Femur (tissue), 1 donor: ENCODE data around the gene FBF1.

Experiments used
- DNase-seq: peaks from one replicate; pipeline ENCODE4 v3.0.0-alpha.2; 2017

FBF1 gene

DNA sequence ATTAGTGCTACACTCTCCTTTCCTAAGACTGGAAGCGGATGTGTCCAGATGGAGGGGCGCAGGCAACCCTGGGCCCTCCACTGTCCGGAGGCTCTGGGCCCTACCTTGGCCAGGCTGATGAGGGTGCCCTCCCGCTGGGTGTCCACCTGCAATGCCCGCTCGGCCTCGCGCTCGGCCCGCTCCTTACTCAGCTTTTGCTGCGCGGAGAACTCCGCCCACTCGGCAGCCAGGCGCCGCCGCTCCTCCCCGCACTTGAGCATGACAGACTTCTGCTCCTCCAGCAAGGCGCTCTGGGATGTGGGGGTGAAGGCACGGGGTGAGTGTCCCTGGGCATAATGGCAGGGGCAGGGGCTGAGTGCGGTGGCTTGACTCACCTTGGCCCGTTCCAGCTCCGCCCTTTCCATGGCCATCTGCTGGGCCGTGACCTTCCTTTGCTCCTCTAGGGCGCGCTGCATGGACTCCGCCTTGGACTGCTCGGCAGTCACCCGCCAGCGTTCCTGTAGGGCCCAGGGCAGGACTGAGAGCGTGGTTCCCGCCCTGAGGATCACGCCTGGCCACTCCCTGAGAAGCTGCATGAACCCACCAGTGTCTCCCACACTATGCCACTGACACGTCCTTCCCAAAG, 26.1 kb downstream of the FBF1 start:
- DNase-seq: no peak

DNA sequence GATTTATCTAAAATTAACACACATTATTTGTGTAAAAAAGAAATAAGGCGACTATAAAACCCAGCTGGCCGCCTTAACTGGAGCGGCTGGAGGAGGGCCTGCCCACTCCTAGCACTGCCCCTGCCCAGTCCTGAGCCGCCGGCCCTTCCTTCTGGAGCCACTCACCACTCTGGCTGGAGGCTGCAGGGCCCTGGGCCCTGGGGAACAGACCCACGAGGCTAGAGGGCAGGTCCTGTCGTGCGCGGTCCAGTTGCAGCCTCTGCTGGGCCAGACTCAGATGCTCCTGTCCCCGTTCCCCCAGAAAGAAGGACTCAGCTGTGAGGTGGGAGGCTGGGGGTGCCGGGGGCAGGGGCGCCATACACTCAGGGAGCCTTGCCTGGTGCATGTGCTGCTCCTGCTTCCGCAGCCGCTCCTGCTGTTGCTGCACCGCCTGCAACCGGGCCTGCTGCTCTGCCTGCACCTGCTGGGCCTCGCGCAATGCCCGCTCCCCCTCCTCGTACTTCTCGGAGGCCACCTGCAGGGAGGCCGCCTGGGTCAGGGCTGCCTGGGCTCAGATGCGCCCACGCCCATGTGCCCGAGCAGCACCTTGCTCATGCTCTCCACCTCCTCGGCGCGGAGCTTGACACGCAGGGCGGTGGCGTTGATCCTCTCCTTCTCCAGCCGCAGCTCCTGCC, 27.2 kb downstream of the FBF1 start:
- no peak for DNase-seq

DNA sequence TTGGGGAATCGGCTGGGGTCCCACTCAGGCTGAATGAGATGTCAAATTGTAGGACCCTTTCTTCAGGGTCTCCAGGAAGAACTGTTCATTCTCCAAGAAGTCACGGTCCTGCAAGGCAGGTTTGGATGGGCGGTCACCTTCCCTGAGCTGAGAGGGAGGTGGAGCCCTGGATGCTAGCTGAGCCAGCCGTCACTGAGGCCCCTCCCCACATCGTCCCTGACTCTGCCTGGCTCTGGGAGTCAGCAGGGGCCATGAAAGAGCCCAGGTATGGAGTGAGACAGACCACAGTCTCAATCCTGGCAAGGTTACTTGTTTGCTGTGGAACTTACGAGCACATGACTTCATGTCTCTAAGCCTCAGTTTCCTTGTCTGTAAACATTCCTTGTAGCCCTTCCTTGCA, 30.1 kb downstream of the FBF1 start:
- DNase-seq: no peak

DNA sequence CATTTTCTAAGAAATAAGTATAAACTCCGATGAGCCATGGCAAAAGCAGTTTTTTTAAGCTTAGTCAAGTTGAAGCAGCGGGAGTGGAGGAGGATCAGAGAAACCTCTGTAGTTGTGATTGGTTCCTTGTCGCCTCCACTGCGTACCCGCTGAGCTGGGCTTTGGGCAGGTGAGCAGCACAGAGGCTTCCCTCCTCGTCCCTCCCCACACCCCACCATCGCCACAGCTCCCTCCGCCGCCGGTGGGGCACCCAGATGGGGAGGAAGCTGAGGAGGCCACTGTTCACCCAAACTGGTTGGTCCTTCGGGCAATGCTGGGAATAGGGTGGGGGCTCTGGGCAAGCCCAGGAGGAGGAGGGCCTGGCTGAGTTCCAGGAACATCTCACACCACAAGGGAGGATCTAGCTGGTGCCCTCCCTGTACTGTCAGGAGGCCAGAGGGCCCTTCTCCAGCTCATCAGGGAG, 31.0 kb downstream of the FBF1 start:
- peak; percentile 66 for DNase-seq

DNA sequence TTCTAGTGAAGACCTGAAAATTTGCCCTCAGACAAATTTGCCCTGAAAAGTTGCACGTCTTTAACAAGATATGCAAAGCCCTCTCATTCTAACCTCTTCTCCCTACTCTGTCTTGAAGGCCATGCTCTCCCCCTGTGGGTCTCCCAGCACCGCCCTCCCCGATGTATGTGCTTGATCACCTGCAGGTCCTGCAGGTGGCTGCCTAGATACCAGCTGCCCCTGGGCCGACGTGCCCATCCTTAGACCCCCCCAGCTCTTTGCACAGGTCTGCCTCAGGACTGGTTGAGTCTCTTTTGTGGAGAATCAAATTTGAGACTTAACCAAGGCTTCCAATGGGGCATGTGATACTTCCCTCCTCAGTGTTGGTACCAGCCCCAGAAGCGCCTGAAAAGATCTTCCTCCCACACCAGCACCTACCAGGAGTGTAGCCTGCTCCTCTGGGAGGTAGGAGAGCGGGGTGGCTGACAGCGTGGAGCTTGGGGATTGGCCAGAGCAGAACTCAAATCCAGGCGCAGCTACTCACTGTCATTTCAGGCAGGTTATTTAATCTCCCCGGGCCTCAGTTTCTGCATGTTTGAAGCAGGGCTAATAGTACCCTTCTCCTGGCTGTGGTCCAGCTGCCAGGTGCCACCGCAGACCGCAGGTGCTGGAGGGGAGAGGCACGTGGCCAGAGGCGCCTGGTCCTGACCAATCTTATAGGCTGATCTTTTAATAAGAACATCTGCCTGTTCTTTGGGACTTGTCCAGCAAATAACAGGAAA, 31.6 kb downstream of the FBF1 start:
- DNase-seq: no peak

DNA sequence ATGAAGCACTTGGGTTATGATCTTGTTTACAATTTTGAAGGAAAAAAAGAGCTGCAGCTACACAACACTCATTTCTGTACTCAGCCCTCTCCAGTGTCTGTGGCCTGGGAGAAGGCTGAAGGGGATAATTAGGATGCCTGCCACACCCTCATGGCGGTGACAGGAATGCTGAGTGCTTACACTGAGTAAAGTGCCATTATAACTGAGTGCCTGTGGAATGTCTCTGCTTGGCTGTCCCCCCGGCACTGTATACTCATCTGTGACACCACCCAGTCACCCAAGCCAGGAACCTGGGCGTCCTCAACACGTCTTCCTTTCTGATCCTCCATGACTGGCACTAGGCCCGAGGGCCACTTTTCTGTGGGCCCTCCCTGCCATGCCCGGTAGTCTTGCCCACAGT, 32.6 kb downstream of the FBF1 start:
- DNase-seq: peak; percentile 69

DNA sequence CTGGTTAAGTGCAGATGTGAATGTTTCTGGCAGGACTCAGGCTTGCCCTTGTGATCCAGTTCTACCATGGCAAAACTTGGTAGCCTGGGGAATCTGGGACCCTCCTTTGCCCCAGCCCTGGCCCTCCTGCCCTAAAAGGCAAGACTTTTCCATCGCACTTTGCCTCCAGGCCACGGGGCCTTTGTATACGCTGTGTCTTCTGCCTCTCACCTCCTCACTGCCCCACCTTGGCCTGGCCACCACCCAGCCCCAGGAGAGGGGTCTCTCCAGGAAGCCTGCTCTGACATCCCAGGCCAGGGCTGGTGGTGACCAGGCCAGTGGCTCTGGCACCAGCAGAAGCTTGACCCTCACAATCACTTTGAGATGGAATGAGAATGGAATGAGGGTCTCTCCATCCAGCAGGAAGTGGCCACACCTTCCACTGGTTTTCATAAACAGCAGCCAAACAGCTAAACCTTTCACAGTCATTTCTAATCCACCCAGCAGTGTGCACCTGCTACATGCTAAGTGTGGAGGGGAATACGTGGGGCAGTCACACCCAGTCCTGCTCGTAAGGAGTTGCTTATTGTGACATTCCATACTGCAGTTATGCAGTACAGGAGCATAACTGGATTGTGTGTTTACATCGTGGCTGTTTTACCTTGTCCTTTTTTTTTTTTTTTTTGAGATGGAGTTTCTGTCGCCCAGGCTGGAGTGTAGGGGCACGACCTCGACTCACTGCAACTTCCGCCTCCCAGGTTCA, 34.5 kb downstream of the FBF1 start:
- DNase-seq: no peak

DNA sequence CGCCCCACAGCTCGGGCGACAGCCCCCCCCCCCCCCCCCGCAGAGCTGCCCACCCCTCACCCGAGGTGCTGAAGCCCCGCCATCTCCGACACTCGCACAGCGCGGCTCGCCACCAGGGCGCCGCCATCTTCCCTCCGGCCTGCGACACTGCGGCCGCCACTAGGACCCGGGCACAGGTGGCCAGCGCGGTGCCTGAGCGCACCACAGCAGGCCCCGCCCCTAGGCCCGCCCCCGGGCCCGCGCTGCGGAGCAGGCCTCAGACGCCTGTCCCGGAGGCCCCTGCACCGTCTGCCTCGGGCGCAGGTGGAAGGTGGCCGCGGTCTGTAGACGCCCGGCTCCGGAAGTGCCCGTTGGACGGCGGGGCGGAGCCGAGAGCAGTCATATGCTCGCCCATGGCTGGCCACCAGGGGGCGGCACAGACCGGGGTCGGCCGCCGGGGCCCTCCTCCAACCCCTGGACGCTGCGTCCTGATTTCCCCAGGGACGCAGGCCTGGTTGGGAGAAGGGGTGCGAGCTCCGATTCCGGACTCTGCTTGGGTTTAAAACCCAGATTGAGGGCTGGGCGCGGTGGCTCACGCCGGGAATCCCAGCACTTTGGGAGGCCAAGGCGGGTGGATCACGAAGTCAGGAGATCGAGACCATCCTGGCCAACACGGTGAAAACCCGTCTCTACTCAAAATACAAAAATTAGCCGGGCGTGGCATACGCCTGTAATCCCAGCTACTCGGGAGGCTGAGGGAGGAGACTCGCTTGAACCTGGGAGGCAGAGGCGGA, 35.9 kb downstream of the FBF1 start, which contains the start of gene MRPL38:
Gene MRPL38 (minus strand): TSS at position 136 of the 773 bp plus-strand sequence. CDS start 9 bp downstream, at position 127.
- DNase-seq: peak; percentile 95

DNA sequence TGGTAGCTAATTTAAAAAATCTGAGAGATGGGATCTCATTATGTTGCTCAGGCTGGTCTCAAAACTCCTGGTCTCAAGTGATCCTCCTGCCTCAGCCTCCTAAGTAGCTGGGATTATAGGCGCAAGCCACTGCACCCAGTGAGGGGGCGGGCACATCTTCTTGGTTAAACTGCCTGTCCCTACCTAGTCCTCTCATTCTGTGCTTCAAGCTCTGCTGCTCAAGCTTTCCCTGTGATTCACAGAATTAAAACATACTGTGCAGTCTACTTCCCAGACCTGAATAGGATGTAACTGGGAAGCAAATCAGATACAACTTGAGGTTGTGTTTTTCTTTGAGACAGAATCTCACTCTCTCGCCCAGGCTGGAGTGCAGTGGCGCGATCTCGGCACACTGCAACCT, 38.4 kb downstream of the FBF1 start:
- no peak for DNase-seq

DNA sequence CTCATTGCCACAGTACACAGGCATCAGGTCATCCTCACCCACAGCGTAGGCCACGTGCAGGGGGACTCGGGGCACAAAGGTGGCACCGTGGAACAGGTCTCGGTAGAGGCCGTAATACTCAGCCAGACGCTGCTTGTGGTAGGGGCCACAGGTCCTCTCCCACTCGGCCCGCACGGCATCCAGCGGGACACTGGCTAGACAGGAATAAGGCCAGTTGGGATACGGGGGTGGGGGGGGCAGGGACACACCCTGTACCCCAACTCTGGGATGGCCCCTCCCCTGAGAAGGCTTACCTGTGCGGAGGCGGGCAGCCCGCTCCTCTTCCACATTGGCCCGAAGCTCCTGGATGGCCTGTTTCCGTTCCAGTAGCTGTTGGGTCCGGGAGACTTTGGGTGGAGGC, 39.1 kb downstream of the FBF1 start:
- no peak for DNase-seq

DNA sequence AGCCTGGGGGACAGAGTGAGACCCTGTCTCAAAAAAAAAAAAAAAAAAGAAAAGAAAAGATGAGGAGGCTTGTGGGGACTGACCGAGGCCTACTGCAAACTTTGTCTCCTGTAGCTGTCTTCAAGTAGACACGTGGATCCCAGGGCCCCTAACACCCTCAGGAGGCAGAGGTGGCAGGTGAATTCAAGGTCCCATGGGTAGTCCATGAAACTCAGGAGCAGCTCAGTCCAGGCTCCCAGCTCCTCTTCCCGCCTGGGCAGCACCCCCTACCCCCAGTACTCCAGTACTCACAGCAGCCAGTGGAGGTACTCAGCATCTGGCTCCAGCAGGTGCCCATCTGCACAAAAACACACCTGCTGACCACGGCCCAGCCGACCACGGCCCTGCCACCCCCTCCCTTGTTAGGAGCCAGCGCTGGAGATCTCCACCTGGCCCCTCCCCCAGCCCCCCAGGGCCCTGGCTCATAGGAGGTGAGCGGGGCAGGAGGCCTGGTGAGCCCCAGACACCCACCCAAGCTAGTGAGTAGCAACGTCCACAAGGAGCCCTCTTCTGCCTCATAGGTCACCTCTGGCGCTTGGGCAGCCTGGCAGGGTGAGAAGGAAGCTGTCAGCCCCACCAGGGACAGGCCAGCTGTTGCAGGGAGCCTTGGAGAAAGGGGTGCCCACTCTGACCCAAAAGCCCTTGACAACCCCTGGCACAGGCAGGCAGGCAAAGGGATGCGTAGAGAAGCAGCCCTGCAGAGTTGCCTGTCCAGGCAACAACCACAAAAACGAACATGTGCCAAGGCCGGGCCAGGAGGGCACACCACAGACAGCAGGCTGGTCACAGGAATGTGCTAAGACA, 39.9 kb downstream of the FBF1 start:
- DNase-seq: no peak

DNA sequence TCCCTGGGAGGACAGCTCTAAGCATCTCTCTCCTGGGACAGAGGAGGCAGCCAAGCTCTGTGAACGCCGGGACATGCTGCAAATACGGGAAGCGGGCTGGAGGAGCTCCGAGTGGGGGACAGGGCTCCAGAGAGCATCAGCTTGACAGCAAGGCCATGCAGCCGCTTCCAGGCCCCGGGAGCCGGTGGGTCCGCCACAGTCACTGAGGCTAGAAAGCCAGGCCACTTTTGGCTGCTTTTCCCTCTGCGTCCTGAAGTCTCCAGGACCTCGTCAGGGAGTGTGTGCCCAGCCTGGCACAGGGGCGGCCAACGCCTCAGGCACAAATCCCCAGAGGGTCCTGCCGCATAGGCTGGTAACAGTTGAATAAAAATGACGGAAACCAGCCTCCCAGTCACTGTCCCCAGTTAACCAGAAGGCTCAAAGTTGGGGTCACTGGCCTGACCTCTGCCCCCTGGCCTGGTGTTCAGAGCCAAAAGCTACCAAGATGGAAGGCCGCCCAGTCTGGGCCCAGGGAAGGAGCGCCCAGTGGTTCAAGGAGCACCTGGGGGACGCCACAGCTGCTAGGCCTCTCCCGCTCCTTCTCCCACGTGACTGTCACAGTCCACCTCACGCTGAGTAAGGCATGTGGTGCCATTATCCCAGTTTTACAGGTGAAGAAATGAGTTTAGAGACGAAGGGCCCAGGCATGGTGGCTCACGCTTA, 40.9 kb downstream of the FBF1 start:
- DNase-seq: no peak

DNA sequence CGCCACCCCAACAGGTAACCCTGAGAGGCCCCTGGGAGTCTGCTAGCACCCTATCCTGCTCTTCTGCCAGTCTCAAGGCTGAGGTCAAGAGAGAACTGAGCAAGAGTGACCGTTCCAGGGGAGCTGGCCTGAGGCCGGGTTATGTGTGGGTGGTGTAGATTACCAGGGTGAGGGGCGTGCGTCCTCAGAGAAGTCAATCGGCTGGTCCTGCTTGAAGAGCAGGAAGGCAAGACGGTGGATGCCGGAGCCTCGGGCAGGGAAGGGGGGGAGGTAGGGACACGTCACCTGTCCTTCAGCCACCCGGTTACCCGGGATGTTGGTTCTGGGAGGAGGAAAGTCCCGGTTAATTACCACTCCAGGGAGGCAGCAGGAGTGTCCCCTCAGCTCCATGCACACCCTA, 41.5 kb downstream of the FBF1 start:
- no peak for DNase-seq

DNA sequence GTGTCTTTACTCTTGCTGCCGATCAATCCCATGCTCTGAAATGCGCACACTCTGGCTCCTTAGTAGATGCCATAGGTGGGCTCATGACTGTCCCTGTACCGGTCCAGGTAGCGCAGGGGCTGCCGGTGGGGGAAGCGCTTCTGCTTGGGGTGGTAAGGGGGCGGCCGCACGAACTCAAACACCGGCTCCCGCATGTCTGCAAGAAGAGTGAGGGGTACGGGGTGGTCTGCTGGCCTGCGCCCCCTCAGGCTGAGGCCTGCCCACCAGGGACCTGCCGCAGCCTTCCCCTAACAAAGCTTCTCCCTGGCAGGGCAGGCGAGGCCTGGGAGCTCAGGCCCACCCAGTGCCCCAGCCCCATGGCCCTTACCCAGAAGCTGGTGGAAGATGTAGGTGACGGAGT, 42.1 kb downstream of the FBF1 start:
- no peak for DNase-seq

DNA sequence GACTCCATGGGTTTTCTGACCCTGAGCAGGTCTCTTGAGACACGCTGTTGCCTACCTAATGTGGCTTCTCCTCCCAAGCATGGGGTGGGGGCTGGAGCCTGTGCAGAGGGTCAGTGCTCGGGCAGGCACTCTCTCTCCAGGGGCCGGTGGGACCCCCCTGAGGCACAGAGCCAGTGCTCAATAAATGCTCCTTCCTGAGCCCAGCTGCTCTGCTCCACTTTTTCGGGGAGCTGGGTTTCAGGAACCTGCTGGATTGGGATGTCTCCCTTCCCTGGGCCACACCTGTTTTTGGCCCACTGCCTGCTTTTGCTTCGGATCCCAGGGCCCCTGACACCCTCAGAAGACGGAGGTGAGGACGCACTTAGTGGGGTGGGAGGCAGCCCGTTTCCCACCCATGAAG, 42.8 kb downstream of the FBF1 start:
- DNase-seq: no peak

DNA sequence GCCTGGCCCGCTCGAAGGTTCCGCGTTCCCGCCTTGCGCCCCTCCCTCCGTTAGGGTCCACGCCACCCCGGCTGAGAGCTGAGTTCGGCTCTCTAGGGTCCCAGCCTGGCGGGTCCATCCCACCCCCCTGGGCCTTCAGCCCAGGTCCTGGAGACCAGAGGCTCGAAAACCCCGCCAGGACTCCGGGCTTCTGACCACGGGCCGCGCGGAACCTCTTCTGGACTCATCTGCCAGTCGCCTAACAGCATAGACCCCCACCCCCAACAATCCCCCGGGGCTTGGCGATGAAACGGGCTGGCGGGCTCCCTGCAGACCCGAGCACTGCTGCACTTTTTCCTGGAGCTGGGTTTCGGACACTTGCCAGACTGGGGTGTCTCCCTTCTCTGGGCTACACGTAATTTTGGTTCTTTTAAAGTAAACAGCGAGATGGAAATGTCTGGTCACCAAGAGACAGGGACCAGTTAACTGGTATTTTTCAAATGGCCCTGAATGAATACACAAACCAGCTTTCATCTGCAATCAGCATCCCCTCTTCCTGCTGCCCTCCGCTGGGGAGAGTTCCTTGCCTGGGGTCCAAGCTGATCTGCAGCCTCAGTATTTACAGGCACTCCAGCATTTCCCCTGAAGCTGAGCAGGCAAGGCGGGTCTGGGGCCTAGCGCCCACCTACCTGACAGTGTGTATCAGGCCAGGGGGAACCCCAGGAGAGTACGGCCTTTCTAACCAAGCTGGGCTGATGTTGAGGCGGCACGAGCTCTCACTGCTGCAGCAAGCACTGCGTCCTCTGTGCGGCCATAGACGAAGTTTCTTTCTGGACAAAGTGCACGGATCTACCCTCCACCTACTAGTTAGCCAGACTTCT, 43.5 kb downstream of the FBF1 start:
- DNase-seq: peak; percentile 68

DNA sequence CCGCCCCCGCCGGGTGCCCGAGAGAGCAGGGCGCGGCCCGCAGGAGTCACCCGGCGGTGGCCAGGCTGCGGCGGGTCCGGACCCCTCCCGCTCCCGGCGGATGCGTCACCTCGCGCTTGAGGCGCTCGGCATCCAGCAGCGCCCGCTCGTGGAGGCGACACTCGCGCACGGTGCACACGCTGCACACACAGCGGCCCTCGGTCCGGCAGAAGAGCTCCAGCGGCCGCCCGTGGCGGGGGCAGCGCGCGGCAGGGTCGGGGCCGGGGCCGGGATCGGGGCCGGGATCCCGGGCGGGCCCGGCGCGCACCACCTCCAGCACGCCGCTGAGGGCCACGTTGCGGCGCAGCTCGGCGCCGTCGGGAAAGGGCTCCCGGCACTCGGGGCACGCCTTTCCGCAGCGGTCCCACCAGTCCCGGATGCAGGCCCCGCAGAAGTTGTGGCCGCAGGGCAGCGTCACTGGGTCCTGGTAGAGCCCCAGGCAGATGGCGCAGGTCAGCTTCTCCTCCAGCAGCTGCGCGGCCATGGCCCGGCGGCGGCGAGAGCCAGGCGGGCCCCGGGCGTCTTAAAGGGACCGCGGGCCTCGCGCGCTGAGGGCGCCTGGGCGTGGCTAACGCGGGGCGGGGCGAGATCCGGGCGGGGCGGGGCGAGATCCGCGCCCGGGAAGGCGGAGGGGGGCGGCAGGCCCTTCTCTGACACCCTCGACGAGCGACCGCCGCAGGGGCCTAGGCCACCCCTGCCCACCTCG, 44.3 kb downstream of the FBF1 start, which contains the start of gene TRIM65:
Gene TRIM65 (minus strand): TSS at position 537 of the 745 bp plus-strand sequence. CDS start 14 bp downstream, at position 523.
- DNase-seq: peak; percentile 90

DNA sequence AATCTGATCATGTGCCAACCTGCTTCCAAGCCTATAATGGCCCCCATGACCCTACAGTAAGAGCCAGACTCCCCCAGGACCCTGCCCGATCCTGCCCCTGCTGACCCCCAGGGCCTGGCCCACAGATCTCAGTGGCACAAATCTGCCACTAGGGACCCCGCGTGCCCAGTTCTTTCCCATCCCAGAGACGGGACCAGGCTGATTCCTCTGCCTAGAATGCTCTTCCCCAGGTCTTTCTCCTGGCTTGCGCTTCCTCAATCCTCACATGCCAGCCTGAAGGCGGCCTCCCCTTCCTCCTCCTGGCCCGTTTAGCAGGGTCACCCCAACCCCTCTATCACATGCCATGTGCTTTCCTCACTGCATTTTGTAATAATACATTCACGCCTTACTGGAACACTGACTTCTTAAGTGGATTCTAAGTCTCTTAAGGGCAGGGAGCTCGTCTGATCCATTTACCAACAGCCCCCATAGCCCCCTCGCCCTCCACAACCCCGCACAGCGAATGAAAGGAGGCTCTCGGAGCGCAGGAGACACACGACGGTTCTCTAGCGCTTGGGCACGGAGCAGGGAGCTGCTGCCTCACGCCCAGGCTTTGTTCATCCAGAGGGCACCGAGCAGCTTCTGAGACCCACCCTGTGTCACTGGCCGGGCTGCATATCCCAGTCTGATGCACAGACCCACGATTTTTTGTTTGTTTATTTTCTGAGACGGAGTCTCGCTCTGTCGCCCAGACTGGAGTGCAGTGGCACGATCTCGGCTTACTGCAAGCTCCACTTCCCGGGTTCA, 45.3 kb downstream of the FBF1 start:
- DNase-seq: no peak
